GM21619 (cell line): ENCODE results near the gene LRRC17.
"Not testable (repeated sequence)": the region's sequence is repeated elsewhere in the genome, so short reads cannot be mapped to it uniquely, and the experiment has no call there.

ENCODE experiments used
- ATAC-seq: cut with Tn5 transposase; IDR thresholded peaks from one replicate; pipeline ENCODE4 v1.9.1; 2021; ENCODE audit not compliant: unreplicated experiment

LRRC17 gene

GRCh38 chr7:102942181-102942866 lies 29.5 kb downstream of the LRRC17 start:
- ATAC-seq: no peak

GRCh38 chr7:102942868-102943267 lies 30.1 kb downstream of the LRRC17 start:
- ATAC-seq: no peak

- ATAC-seq: no peak
These were observed 30.8 kb downstream of the LRRC17 start for GRCh38 chr7:102943423-102944169.

GRCh38 chr7:102944241-102944640 lies 31.4 kb downstream of the LRRC17 start:
- no peak for ATAC-seq

- no peak for ATAC-seq
These were observed 39.0 kb downstream of the LRRC17 start for GRCh38 chr7:102951839-102952238.

GRCh38 chr7:102953406-102953805 lies 40.6 kb downstream of the LRRC17 start:
- no peak for ATAC-seq

- ATAC-seq: not testable (repeated sequence)
These were observed 41.6 kb downstream of the LRRC17 start for GRCh38 chr7:102954359-102954758.

GRCh38 chr7:102958004-102958403 lies 45.2 kb downstream of the LRRC17 start:
- not testable (repeated sequence) for ATAC-seq

- ATAC-seq: not testable (repeated sequence)
These were observed 49.2 kb downstream of the LRRC17 start for GRCh38 chr7:102961993-102962392.

GRCh38 chr7:102966465-102966864 lies 53.7 kb downstream of the LRRC17 start:
- ATAC-seq: no peak

GRCh38 chr7:102967798-102968197 lies 55.0 kb downstream of the LRRC17 start:
- no peak for ATAC-seq

GRCh38 chr7:102973096-102973802 lies 60.4 kb downstream of the LRRC17 start:
- ATAC-seq: no peak

- ATAC-seq: no peak
These were observed 61.8 kb downstream of the LRRC17 start for GRCh38 chr7:102974366-102975236.

- no peak for ATAC-seq
These were observed 63.1 kb downstream of the LRRC17 start for GRCh38 chr7:102975854-102976253.

- no peak for ATAC-seq
These were observed 63.7 kb downstream of the LRRC17 start for GRCh38 chr7:102976493-102976892.

GRCh38 chr7:102977586-102977985 lies 64.8 kb downstream of the LRRC17 start:
- ATAC-seq: not testable (repeated sequence)

GRCh38 chr7:102978284-102978683 lies 65.5 kb downstream of the LRRC17 start:
- ATAC-seq: no peak

- ATAC-seq: no peak
These were observed 66.9 kb downstream of the LRRC17 start for GRCh38 chr7:102979670-102980069.

GRCh38 chr7:102981451-102981850 lies 68.7 kb downstream of the LRRC17 start:
- ATAC-seq: no peak

GRCh38 chr7:102982235-102982634 lies 69.4 kb downstream of the LRRC17 start:
- ATAC-seq: no peak

GRCh38 chr7:102983602-102984001 lies 70.8 kb downstream of the LRRC17 start:
- no peak for ATAC-seq
